GM12874 (cell line): Measurements from ENCODE around the gene CRYZL1.

ENCODE experiments used
- TF ChIP-seq, protein P1 (sequence below): IDR thresholded peaks from 2 replicates; pipeline ENCODE4 v1.5.1; 2011; ENCODE audit warnings: low read depth, mild to moderate bottlenecking, control low read depth, low read length, moderate library complexity; ENCODE audit not compliant: insufficient read depth

The CRYZL1 gene

DNA sequence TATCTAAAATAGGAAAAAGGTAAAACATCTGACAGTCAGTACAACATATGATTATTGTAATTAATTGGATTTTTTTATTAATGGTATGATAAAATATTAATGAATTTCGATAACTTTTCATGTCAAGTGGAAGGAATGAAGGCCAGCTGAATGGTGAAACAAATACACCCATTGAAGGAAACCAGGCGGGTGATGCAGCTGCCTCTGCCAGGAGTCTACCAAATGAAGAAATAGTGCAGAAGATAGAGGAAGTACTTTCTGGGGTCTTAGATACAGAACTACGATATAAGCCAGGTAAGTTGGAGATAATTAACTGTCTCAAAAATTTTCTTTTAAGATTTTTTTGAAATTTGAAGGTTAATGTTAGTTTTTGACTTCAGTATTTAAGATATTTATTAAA lies 95.5 kb downstream of the CRYZL1 start:
- TF ChIP-seq, protein P1, sequence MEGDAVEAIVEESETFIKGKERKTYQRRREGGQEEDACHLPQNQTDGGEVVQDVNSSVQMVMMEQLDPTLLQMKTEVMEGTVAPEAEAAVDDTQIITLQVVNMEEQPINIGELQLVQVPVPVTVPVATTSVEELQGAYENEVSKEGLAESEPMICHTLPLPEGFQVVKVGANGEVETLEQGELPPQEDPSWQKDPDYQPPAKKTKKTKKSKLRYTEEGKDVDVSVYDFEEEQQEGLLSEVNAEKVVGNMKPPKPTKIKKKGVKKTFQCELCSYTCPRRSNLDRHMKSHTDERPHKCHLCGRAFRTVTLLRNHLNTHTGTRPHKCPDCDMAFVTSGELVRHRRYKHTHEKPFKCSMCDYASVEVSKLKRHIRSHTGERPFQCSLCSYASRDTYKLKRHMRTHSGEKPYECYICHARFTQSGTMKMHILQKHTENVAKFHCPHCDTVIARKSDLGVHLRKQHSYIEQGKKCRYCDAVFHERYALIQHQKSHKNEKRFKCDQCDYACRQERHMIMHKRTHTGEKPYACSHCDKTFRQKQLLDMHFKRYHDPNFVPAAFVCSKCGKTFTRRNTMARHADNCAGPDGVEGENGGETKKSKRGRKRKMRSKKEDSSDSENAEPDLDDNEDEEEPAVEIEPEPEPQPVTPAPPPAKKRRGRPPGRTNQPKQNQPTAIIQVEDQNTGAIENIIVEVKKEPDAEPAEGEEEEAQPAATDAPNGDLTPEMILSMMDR = no peak

DNA sequence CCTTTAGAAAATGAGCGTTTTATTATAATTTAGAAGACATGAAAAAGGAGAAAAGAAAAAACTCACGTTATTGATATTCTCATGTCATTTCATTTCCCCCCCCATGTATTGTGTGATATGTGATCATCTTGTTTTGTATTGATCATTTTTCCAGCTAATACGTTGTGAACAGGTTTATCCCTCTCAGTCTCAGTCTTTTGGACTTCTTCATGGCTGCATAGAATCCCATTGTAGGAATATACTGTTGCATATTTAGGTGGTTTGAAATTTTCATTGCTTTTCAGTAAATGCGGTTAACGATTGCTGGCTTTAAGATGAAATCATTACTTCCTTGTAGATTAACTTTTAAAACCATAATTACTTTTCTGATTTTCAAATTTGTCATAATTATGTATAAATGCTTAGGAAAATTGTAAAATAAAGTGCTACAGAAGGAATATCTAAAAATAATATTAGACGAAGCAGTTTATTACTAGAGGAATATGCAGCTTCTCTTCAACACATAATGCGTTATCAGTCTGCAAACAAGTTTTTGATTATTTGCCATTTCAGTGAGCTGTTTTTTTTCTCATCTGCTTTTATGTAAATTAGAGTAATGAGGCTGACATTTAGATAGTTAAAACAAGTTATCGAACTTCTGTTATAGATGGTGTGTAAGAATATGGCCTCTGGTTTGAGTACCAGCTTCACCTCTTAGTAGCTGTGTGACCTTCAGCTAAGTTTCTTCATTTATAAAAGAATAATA lies 96.9 kb downstream of the CRYZL1 start:
- TF ChIP-seq, protein P1 = no peak

DNA sequence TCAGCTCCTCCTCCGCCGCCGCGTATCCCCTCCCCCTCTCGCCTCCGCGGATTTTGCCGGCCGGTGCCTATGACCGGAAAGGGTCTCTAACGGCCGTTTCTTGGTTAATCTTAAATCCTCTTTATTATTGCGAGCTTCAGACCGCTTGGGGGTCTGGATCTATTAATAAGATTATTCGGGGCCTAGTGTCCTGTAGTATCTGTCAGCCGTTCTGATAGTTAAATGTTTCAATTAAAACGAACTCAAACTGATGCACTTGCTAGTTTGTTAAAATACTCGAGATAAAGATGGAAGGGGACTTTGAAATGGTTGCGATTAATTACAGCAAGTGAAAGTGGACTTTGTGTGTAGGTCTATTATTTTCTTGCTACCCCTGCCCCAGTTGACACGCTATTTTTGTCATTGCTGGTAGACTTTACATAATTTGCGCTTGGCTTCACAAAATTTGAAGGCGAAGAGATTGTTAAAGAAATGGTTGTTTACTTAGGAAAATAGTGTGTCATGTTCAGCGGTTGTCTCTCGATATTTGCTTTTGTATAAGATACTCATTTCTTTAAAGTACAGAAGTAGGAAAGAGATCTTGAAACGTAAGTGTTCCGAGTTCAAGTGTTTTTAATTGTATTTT lies 97.9 kb downstream of the CRYZL1 start:
- TF ChIP-seq, protein P1 = no peak

DNA sequence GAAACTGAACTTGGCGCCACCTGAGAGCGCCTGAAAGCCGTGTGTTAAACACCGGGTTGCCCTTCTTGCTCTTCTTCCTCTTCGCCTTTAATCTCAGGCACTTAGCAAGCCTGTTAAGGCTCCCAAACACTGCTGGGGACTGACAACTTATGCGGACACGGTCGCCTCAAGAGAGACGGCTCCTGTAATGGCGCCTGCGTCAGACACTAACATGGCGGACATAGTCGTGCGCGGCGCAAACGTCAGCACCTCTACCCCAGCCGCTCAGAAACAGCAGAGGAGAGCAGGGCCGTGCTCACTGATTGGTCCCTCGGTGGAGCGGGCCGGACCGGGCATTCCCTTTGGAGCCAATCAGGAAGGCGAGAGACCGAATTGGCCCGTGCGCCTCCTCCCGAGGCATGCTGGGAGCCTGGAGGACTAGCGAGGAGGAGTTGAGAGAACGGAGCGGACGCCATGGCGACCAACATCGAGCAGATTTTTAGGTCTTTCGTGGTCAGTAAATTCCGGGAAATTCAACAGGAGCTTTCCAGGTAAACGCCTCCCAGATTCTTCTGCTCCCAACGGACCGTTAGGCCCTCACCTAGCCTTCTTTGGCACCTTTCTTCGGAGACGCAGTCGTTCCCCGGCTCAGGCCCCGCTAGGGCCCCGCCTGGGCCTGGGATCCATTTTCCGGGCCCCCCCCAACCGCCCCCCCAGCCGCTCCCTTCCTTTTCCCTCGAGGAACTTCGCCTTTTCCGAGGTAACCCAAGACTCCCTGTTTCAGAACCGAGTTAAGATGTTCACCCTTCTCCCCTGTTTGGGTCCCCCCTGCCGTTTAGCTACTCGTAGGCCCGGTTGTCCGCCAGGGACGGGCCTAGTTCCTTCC lies 98.7 kb downstream of the CRYZL1 start, which contains the start of gene SON:
Gene SON (plus strand): TSS at position 399 of the 865 bp plus-strand sequence. CDS start 55 bp downstream, at position 454.
- TF ChIP-seq, protein P1 = no peak

DNA sequence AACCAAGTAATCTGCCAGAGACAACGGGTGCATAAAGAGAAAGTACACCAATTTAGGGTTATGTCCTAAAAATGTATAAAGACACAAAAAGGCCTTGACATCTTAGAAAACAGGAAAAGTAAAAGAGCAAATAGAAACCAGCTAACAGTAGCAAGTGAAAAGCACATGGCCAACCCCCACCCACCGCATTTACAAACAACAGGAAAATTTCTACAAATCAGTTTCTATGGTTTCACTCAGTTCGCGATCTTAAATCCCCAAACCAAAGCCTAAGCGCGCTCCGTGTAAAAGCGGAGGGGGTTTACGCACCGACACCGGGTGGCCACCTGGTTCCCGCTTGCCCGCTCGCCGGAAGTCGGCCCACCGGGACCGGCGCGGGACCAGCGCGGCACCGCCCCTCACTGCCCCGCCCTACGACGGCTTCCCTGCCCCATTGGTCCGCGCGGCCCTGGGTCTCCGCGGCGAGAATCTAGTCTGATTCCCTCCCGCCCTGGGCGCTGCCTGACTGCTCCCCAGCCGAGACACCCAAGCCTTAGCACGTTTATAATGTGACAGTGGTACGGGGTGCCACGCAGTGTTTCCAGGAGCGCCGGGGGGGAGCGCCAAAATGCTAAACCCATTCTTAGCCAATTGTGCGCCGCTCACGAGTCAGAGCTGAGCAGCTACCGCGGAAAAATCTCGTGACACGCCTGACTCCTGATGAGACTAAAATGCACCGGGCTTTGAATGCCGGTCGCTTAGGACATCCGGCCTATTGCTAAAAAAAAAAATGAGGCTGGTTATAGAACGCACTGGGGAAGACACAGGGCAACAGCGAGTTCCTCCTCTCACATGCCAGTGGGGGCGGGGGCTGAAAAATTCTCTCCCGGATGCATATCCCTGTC lies 99.5 kb downstream of the CRYZL1 start, which contains the start of gene GART:
Gene GART (minus strand): TSS at position 362 of the 884 bp plus-strand sequence. CDS start 2,802 bp downstream, outside the sequence.
- TF ChIP-seq, protein P1 = no peak

DNA sequence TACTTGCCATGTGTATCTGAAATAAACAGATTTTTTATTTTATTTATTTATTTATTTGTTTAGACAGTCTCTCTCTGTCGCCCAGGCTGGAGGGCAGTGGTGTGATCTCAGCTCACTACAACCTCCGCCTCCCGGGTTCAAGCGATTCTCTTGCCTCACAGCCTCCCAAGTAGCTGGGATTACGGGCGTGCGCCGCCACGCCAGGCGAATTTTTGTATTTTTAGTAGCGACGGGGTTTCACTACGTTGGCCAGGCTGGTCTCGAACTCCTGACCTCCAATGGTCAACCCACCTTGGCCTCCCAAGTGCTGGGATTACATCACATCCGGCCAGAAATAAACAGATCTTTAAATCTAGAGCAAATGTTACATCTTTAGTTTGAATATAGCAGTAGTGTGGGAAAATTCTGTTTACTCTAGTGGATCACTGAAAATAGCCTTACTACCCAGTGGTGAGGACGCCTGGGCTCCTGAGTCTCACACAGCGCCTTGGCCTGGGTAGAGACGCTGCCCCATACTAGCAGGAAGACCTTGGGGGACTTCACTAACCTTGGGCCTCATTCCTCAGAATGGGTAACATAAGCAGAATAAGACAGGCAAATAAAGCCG lies 100.3 kb downstream of the CRYZL1 start:
- TF ChIP-seq, protein P1 = no peak
